Ishikawa (cell line): ENCODE data around the gene SMC4.

Experiments
- CEBPB ChIP-seq: IDR thresholded peaks from 2 replicates; pipeline ENCODE4 v1.6.1; 2012
- CREB1 ChIP-seq: IDR thresholded peaks from 2 replicates; pipeline ENCODE4 v1.6.1; 2012; ENCODE audit warnings: low read depth
- EGR1 ChIP-seq: IDR thresholded peaks from 2 replicates; pipeline ENCODE4 v1.6.1; 2012
- EP300 ChIP-seq: IDR thresholded peaks from 2 replicates; pipeline ENCODE4 v1.6.1; 2012; ENCODE audit warnings: borderline replicate concordance
- FOXM1 ChIP-seq: IDR thresholded peaks from 2 replicates; pipeline ENCODE4 v1.6.1; 2012; ENCODE audit warnings: low read depth, borderline replicate concordance
- NFIC ChIP-seq: IDR thresholded peaks from 2 replicates; pipeline ENCODE4 v1.6.1; 2012
- RAD21 ChIP-seq: IDR thresholded peaks from 2 replicates; pipeline ENCODE4 v1.6.1; 2012; ENCODE audit warnings: low read depth
- TAF1 ChIP-seq: IDR thresholded peaks from 2 replicates; pipeline ENCODE4 v1.6.1; 2012; ENCODE audit warnings: low read depth, mild to moderate bottlenecking
- TCF12 ChIP-seq: IDR thresholded peaks from 2 replicates; pipeline ENCODE4 v1.6.1; 2012; ENCODE audit warnings: low read depth
- TEAD4 ChIP-seq: IDR thresholded peaks from 2 replicates; pipeline ENCODE4 v1.6.1; 2012
- YY1 ChIP-seq: IDR thresholded peaks from 2 replicates; pipeline ENCODE4 v1.6.1; 2012; ENCODE audit warnings: low read depth
- ZBTB7A ChIP-seq: IDR thresholded peaks from 2 replicates; pipeline ENCODE4 v1.6.1; 2012; ENCODE audit warnings: low read depth
- TF ChIP-seq, protein P1 (sequence below): IDR thresholded peaks from 2 replicates; pipeline ENCODE4 v1.6.1; 2012
- TF ChIP-seq, protein P2 (sequence below): IDR thresholded peaks from 2 replicates; pipeline ENCODE4 v1.6.1; 2012
- TF ChIP-seq, protein P3 (sequence below): IDR thresholded peaks from 2 replicates; pipeline ENCODE4 v1.6.1; 2012; ENCODE audit warnings: low read depth, mild to moderate bottlenecking

SMC4 gene

DNA sequence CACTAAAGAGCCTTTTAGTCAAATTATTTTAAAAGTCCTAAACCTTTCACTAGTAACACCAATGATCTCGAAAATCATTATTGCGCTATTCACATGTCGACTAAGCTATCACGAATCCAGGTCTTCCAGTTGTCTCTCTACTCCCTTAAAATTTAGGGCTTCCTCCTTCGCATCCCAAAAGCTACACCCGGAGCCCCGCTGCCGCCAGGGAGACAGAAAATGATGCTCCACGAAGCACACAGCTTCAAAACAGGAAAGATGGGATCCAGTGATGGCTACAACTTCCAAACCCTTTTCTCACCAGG lies 678 bp upstream of the SMC4 start:
- TF ChIP-seq CEBPB, result no peak
- no peak for TF ChIP-seq NFIC
- TF ChIP-seq EGR1, result no peak
- no peak for TF ChIP-seq EP300
- TF ChIP-seq, protein P1, sequence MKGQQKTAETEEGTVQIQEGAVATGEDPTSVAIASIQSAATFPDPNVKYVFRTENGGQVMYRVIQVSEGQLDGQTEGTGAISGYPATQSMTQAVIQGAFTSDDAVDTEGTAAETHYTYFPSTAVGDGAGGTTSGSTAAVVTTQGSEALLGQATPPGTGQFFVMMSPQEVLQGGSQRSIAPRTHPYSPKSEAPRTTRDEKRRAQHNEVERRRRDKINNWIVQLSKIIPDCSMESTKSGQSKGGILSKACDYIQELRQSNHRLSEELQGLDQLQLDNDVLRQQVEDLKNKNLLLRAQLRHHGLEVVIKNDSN, result no peak
- TF ChIP-seq TAF1, result no peak
- no peak for TF ChIP-seq CREB1
- TF ChIP-seq, protein P2, sequence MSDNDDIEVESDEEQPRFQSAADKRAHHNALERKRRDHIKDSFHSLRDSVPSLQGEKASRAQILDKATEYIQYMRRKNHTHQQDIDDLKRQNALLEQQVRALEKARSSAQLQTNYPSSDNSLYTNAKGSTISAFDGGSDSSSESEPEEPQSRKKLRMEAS, result no peak
- no peak for TF ChIP-seq TCF12
- TF ChIP-seq YY1, result no peak
- TF ChIP-seq ZBTB7A, result no peak
- TF ChIP-seq FOXM1, result no peak
- TF ChIP-seq TEAD4, result no peak
- TF ChIP-seq RAD21, result no peak
- TF ChIP-seq, protein P3, sequence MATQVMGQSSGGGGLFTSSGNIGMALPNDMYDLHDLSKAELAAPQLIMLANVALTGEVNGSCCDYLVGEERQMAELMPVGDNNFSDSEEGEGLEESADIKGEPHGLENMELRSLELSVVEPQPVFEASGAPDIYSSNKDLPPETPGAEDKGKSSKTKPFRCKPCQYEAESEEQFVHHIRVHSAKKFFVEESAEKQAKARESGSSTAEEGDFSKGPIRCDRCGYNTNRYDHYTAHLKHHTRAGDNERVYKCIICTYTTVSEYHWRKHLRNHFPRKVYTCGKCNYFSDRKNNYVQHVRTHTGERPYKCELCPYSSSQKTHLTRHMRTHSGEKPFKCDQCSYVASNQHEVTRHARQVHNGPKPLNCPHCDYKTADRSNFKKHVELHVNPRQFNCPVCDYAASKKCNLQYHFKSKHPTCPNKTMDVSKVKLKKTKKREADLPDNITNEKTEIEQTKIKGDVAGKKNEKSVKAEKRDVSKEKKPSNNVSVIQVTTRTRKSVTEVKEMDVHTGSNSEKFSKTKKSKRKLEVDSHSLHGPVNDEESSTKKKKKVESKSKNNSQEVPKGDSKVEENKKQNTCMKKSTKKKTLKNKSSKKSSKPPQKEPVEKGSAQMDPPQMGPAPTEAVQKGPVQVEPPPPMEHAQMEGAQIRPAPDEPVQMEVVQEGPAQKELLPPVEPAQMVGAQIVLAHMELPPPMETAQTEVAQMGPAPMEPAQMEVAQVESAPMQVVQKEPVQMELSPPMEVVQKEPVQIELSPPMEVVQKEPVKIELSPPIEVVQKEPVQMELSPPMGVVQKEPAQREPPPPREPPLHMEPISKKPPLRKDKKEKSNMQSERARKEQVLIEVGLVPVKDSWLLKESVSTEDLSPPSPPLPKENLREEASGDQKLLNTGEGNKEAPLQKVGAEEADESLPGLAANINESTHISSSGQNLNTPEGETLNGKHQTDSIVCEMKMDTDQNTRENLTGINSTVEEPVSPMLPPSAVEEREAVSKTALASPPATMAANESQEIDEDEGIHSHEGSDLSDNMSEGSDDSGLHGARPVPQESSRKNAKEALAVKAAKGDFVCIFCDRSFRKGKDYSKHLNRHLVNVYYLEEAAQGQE, result no peak

DNA sequence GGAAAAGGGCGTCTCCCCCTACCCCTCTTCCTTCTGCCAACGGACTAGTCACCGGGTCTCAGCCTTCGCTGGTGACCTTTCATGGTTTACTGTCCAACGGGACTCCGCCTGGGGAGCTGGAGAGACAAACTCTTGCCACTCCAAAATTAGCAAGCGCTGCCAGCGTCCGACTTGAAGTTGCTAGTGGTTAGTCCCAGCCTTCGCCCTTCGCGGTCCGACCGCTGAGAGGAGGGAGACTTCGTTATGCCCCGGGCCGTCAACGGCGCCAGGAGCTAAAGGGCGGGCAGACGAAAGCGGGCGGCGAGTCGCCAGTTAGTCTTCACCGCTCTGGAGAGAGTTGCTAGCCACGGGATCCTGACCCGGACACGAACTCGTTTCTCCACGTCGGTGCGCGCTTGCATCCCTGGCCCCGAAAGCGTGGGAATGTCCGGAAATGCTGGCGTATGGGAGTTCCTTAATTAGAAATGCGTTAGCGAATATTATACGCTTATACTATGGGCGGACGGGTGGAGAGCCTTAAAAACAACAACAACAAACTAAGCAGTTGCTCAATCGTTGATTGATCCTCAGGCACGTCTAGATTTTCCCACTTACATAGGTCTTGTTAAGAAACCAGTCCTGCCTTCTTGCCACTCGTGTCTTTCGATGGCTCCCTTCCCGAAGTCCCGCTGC lies 716 bp downstream of the SMC4 start:
- TF ChIP-seq FOXM1 (no peak), CREB1 (no peak), YY1 (no peak), EP300 (no peak), TEAD4 (no peak), EGR1 (no peak), RAD21 (no peak)
- TF ChIP-seq, protein P1, result no peak
- TF ChIP-seq, protein P2, result no peak

DNA sequence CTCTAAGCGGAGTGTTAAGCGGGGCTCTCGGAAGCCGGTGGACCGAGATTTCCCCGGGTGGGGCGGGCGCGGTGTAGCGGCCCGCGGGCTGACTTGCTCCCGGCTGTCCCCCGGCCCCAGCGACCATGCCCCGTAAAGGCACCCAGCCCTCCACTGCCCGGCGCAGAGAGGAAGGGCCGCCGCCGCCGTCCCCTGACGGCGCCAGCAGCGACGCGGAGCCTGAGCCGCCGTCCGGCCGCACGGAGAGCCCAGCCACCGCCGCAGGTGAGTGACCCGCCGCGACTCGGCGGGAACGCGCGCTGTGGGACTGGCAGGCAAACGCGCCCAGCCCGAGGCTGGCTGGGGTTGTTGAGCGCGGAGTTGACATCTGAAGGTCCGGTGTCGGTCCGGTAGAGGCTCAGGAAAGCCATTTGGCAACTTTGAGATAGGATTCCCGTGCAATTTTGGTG lies 1.3 kb downstream of the SMC4 start:
- no peak for TF ChIP-seq CEBPB
- no peak for TF ChIP-seq CREB1
- TF ChIP-seq, protein P1, result no peak
- TF ChIP-seq ZBTB7A, result no peak
- TF ChIP-seq, protein P2, result no peak

DNA sequence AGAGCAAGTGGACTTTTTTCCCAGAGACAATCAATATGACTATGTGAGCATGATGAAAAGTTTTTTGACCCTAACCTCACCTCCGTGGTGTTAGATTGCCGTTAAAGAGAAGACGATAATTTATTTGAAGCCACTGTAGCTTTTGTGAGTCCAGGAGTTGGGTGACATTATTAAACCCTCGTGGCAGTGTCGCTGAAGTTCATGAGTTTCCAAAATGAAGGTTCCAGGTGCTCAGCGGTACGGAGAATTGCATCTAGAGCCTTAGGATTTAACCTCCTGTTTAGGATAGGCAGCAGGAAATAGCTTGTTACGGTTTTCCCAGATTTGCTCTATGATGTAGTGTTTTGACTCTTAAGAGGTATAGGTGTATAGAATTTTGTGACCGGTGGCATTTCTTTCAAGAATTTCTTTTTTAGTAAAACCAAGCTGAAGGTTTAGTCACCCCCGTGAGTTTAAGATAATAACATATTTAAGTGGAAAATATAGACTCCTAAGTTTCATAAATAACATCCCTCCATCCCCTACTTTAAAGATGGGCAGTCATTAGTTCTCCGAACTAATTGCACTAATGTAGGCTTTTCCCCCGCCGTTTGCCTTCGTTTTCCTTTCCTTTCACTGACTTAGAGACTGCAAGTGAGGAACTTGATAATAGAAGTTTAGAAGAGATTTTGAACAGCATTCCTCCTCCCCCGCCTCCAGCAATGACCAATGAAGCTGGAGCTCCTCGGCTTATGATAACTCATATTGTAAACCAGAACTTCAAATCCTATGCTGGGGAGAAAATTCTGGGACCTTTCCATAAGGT lies 2.0 kb downstream of the SMC4 start:
- TF ChIP-seq, protein P1, result no peak
- TF ChIP-seq NFIC (no peak), CEBPB (no peak), EGR1 (no peak), FOXM1 (no peak), RAD21 (no peak), YY1 (no peak), CREB1 (no peak), TEAD4 (no peak), TAF1 (no peak), TCF12 (no peak), EP300 (no peak), ZBTB7A (no peak)
- TF ChIP-seq, protein P2, result no peak; the same call in 1 of the 2 replicates
- TF ChIP-seq, protein P3, result no peak
